Measurements from ENCODE around the gene RARB.
A peak's percentile ranks its signal among the peaks of the same experiment; 100 is the strongest.

RARB gene

DNA sequence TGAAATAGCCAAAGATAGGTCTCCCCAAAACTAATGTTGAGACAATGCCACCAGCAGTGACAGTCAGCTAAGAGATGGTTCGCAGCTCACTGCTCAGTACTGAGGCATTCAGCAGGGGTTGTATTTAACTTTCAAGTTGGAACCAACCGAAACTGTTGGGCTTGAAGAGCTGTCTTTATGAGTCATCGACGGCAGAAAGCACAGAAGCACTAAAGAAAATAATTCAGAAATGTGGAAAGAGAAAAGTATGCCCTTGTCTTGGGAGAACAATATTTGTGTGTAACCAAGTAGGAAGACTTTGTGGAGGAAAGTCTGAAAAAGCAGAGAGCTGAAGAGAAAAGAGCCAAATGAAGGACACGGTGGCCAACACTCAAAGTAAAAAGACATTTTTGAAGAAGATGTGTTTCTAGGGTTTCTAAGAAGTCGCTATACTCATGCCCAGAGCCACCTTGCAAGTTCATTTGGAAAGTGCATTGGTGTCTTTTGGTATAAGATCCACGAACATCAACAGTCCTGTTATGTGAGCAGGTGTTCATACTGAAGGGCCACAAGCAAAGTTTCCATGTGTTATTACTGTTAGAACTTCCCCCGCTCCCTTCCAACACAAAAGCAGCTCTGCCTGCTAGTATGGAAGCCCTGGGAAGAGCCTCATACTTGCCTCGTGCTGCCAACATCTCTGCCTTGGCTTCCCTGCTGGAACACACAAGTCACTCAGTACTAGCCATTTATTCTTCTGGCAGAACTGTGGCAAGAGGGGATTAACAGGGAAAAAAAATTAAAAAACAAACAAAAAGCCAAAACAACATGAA lies 4.1 kb upstream of the RARB start:
- DNase-seq: no peak

DNA sequence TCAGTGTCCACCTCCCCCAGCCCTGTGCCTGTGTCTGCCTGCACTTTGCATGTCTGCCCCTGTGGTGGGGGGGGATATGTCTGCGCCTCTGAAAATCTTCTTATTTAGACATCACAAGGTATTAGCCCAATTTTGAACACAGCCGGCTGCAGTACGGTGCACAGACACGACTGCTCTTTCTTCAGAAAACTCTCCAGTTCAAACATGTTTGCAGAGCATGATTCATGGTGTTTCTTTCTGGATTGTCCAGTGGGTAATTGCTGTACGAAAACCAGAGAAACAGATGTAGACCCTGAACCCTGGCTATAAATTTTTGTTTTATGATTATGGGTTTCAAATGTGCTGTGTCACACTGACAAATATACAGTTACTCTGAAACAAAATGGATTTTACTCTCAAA lies 3.4 kb upstream of the RARB start:
- DNase-seq: no peak

DNA sequence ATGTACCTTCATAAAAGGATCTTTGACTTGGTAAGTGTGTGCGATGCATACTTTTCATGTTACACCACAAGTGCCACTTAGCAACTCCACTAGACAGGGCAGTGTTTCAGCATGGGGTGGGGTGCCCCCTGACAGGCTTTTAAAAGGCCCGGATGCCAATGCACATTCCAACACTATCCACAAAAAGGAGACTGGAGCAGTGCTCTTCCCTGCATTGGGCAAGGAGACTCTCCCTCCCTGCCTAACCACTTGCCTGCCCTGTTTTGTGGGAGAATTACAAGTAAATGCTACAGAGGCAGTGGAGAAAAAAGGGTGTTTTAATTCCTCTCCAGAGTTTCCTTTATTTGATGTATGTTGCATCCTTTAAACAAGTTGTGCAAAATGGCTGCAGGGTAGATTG lies 1.7 kb upstream of the RARB start:
- no peak for DNase-seq

DNA sequence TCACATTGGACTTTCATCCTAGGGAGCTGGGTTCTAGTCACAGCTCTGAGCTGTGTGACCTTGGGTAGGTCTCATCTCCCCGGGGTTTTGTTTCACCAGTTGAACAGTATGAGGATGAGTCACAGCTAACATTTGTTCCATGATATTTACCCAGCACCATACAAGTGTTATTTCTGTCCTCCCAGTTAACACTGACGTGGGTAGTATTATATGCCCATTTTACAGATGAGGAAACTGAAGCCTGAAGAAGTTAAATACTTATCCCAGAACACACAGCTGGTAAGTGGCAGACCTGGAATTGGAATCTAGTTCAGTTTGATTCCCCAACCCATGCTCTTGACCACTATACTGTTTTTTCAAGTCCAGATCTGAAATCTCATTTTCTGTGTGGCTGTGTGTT lies 908 bp upstream of the RARB start:
- no peak for DNase-seq

DNA sequence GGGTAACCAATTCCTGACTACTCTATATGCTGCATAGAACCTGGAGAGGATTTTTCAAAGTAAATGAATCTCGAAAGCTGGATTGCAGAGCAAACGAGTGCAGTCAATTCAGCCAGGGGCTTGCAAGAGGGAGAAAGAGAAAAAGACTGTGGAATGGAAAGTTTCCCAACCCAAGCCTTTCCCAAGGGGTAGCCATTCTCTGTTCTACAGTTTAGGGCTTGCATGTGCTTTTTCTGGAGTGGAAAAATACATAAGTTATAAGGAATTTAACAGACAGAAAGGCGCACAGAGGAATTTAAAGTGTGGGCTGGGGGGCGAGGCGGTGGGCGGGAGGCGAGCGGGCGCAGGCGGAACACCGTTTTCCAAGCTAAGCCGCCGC lies 511 bp upstream of the RARB start:
- no peak for DNase-seq

DNA sequence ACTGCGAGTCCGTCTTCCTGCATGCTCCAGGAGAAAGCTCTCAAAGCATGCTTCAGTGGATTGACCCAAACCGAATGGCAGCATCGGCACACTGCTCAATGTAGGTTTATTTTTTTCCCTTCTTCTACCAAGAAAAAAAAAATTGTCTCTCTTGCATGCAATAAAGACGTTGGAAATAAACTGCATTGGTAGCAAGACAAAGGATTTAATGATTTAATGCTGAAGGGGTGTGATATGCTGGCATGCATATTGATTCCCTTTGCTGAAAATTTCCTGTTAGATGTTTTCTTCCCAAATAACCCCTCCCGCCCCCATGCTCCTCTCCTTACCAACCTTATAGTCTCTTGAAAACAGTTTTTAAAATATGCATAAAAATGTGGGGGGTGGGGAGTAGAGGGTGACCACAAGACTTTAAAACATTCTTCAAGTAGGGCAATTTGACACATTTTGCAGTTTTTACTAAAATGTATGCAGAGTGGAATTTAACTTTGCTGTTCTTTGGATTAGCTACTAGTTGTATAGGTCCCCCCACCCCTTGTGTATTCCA lies 799 bp downstream of the RARB start:
- DNase-seq: no peak

DNA sequence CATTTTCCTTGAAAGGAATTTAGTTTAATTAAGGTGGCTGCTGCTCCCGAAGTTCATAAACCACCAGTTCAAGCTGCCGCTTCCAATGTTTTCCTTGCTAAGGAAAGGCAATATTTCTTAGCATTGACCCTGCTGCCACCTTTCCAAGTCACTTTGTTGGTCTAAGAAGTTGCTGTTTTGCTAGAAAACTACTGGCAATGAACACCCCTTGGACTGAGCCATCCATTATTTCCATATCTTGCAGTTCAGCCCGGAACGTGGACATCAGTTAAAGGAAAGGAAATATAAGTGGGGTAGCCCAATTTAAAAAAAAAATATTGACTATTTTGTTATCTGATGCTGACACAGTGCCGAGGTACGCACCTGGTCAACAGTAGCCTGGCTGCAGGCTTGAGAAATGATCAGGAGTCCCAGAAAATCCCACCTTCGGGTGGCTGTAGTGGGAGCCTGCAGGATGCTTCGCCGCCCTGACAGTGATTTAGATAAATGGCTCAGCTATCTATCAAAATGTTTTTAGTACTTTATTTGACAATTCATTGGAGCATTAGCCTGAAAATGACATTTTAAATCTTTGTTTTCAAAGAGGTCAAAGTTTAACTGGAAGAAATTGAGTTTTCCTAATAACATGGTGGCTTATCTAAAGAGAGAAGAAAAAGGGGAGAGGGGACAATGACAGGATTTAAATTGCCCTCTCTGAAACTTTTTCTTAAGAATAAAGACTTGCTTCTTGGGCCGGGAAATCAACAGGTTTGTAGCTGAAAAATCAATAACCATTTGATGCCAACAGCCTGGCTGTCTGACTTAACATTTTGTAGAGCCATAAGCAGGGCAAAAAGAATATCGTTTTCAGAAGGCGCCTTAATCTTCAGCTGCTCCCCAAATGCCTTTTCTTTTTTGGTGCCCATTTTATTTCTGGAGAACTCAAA lies 1.6 kb downstream of the RARB start:
- DNase-seq: no peak

DNA sequence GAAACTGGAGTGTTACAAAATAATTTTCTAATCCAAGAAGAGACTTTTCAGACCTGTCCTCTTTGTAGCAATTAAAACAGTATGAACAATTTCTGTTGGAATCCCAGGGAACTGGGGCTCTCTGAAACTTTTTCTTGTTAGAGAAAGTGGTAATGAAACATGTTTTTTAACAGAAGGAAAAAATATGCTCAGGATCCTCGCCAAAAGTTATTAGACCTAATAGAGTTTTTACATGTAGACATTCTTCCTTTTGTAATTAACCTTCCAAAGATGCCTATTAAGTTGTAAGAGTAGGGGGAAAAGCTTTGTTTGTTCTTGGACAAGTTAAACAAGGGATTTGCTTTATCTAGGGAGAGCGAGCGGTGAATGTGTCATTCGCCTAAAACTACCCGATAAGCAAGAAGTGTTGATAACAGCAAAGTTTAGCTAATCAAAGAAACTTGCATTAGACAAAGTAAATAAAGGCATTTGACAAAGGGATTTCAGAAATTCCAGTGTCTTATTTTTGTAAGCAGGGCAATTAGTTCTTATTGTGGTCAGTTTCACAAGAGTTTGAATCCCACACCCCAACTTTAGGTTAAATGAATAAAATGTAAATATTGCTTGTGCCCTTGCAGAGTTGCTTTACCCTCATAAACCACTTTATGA lies 2.3 kb downstream of the RARB start:
- DNase-seq: no peak

DNA sequence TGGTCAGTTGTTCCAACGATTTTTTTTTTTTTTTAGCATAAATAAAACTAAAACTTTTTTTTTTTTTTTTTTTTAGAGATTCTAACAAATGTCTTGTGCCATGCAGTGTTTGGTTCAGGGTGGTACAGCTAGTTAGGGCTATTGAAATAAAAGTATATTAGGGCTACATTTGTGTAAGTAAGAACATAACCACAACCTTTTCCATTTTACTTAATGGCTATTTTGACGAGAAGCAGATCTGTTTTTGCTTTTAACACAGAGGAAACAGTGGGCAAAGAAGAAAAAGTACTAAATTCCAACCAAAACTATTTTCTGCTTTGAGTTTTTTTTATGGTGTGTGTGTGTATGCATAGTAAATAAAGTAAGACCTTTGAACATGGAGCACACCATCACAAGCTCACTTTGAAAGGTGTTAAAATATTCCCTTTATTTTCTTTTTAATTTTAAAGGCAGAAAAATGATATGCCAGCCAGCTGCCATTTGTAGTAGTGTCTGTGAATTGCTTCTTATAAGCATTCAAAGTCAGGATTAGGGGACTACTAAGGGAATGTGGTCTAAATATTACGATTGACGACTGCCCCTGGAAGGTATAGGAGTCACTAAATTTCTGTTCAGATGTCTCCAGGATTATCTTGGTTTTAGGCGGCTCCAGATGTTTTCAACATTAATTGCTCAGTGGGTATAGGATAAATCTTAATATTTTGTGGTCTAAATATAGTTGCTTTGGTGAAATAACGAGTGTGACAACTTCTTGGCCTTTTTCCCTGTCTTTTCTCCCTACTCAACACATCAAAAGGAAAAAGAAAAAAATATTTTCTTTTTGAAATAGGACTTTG lies 3.1 kb downstream of the RARB start:
- DNase-seq: no peak

DNA sequence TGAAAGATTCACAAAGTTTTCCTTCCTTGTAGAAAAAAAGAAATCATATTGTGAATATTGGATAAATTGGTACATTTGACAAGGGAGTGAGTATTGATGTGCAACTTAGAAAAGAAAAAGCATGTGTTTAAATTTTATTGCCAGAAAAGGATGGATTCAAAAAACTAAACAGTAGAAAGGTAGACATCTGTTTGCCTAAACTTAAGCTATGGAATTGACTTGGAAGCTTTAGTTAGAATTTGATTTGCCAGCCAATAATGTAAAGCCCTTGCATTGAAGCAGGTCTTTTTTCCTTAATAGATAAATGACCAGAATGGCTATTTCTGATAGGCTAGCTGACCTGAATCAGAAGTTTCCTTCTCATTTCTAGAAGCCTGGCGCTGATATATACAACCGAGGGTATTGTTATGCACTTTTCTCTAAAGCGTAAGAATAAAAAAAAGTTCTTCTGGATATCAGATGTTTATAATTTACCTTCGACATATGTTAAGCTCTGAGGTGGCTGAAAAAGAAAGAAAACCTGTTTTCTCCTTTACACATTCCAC lies 4.2 kb downstream of the RARB start:
- no peak for DNase-seq

DNA sequence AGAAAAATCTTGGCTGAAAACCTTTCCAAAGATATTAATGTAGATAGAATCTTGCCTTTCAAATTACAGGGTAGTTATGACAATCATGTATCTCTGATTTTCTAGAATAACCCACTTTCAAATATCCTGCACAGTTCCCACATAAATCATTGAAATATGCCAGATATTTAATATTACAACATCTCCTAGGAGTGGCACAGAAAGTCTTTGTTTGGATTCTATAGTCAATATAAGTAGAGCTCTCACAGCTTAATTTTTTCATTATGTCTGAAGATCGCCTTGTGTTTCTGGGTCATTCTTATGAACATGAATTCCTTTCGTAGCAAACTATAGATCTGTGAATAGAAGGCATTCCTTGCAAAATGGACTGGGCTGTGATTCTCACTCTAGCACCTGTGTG lies 5.0 kb downstream of the RARB start:
- no peak for DNase-seq

DNA sequence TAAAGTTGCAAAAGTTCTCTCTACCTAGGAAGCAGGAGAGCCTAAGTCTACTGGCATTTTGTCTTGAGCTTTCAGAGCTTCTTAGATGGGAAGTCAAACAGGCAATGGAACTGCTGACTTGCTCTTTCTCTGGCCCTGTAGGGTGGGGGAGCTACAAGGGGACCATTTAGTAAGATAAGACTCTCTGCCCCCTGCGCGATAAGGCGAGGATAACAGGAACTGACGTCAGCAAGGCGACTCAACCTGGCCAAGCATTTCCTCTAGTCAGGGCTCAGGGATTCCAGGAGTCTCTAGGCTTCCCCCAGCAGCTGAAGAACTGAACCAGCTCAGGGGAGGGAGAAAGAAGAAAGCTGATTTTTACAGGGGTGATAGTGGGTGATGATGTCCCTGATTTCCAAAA lies 5.8 kb downstream of the RARB start:
- no peak for DNase-seq

DNA sequence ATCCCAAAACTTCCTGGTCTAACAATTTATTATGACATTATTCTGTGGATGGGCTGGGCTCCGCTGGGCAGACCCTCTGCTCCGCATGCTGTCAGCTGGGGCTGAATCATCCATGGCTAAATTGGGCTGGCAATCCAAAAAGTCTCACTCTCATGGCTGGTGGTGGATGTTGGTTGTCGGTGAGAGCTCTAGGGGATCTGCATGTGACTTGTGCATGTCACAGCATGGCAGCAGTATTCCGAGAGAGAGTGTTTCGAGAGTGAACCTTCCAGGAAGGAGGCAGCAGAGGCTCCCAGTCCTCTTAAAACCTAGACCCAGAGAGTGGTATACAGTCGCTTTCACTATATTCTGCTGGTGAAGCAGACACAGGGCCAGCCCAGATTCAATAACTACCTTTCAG lies 9.9 kb downstream of the RARB start:
- no peak for DNase-seq

DNA sequence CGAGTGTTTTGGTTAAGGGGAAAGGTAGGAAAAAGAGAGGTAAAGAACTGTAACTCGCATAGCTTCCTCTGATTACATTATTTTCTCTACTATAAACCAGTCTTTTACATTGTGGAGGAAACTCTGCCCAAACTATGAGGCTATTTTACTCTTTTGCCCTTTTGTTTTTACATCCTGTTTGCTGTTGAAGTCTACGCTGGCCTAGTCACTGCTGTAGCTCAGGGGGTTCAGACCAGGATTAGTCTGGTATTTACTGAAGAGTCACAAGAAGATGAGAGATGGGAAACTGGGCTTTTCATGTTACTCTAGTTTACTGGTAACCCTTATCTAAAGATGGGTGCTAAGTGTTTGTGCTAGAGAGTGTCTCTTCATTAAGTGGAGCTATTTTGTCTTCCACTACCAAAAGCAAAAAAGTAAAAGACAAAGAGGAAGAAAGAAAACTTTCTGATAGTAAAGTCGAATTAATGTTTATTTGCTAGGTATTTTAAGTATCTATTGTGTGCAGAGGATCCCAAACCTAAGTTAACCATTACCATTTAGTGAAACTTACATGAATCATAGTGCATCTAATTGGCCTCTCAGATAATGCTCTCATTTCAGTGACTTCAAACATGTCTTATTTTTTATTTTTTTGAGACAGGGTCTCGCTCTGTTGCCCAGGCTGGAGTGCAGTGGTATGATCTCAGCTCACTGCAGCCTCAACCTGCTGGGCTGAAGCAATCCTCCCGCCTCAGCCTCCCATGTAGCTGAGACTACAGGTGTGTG lies 10.9 kb downstream of the RARB start:
- DNase-seq: no peak

DNA sequence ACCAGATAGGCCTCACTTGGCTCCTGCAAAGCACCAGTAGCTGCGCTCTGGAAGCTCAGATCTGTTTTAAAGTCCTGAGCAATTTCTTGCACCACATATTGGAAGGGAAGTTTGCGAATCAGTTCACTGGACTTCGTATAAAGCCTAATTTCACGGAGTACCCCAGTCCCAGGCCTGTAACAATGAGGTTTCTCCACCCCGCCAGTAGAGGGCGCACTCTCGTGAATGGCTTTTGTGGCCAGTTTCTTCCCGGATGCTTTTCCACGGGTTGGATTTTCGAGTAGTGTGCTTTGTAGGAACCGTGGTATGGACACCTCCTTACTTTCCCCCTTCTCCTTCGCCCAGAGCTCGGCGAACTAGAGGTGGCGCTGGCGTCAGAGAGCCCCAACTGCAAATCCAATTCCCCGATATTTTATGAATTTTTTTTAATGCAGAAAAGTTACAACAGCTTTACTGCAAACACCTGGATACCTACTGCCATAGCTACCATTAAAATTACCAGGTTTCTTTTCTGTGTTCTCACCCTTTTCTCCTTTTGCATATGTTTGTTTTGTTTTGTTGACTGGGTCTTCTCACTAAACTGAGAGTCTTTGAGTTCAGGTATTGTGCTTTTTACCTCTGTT lies 13.3 kb downstream of the RARB start:
- peak in 1 of 2 experiments; percentile 4 for DNase-seq

DNA sequence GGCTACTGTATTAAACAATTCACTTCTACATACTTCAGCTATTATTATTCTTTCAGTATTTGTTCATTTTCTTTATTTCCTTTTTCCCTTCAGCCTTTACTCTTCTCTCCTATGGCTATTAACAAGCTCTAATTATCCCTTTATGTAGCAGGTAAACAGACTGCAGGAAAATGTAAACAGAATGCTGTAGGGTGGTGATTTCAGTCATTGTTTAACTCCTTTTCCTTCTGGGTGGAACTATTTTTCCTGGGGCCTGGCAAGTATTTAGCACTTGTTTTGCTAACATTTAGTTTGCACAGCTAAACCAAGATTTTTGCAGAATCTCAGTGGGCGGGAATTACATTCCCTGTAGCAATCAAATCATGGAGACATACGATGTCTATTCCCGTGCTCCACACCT lies 14.4 kb downstream of the RARB start:
- no peak for DNase-seq

DNA sequence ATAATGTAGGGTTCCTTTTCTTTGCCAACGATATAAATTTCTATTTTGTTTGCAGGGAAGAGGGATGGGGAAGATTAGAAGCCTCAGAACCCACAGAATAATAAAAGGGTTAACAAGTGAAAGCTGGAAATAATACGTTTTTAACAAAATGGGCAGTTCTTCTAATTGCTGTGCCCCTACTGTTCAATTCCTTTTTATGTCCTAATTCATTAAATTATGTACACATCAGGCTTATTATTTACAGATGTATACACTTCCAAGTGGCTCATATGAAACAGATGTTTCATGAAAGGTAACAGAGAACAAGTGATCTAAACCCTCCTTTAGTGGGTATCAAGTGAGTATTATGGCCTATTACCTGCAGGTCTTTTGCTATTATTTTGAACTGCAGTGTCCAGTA lies 16.2 kb downstream of the RARB start:
- DNase-seq: no peak

DNA sequence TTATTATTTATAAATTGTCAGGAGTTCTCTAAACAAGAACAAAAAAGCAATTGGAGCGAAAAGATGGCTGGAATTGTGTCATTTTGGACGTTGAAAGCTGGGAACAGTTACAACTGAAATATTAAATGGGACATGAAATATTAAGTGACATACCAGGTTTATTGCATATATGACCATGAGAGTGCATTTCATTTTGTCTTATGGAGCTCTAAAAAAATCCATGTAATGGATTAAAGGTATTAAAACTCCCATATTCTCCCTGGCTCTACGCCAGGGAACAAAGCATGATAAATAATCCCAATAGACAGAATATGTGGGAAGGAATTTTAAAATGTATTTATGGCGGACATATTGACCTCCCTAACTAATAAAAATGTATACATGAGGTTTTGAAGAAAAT lies 17.7 kb downstream of the RARB start:
- DNase-seq: no peak

DNA sequence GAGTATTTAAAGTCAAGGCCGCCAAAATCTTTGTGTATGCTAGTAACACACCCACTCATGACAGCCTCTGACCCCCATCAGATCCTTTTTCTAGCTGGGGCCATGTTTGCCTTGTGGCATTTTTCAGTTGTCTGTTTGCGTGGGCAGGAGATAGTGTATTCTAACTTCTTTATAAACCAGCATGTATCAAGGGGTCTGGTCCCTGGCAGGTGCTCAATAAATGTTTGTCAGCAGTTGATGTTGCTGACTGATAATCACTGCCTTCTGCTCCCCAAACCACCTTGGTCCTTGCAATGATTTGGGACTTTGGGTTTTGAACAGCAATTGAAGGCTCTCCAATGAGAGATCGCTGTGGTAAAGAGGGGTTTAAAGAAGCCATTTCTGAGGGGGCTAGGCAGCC lies 19.2 kb downstream of the RARB start:
- DNase-seq: no peak

DNA sequence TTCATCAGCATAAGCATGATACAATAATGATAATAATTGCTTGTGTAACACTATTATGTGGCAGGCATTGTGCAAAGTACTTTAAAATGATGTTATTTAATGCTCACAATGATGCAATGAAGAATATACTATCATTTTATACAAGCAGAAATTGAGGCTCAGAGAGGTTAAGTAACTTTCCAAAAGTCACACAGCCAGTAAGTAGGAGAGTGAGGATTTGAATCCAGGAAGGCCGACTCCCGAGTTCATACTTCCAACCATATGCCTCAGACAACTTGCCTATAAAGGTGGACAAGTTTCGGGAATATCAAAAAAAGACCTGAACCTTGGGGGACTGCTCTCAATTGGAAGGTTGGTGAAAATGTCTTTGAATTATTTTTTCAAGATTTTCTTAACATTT lies 19.9 kb downstream of the RARB start:
- DNase-seq: no peak
